ENCODE data around the gene HSPA4. TPM values are rescaled to one million over a fixed set of nuclear protein-coding genes. Genes with fewer than 3 reads are reported as not detected.
A peak's percentile ranks its signal among the peaks of the same experiment; 100 is the strongest.

HSPA4 gene
- total and polyA plus RNA-seq, 2 of the 13 experiments (the other 11 are each of a cell fraction or from before 2014, with no cell fraction given): 36.6 to 231 TPM

GRCh38 chr5:133051542-133052316 lies at the start of gene HSPA4 (continued):
- TF ChIP-seq ELK4 (CRISPR knock-in tag; IDR thresholded peaks at IDR 0.05; ENCODE audit: borderline replicate concordance): no peak
- TF ChIP-seq FOXA3 (CRISPR knock-in tag; IDR thresholded peaks at IDR 0.05): peak; percentile 65; the same call in 1 of the 2 replicates
- no peak for TF ChIP-seq CSRNP2 (CRISPR knock-in tag; conservative IDR thresholded peaks at IDR 0.05; ENCODE audit: low read depth)
- peak; percentile 50; the same call in 1 of the 2 replicates for TF ChIP-seq ZNF609 (CRISPR knock-in tag; IDR thresholded peaks at IDR 0.05; ENCODE audit: borderline replicate concordance)
- no peak for TF ChIP-seq ZNF672 (CRISPR knock-in tag; IDR thresholded peaks at IDR 0.05)
- 0 out of 2 replicates have a peak, but pooled peaks have one; percentile 37 for TF ChIP-seq REXO4 (CRISPR knock-in tag; IDR thresholded peaks at IDR 0.05; ENCODE audit: borderline replicate concordance)
- no peak for TF ChIP-seq ZNF773 (CRISPR knock-in tag; IDR thresholded peaks at IDR 0.05; ENCODE audit: borderline replicate concordance)
- peak; percentile 71 for TF ChIP-seq ZNF143 (CRISPR knock-in tag; IDR thresholded peaks at IDR 0.05)
- TF ChIP-seq TCF7L2 (IDR thresholded peaks at IDR 0.05; ENCODE audit: low read depth, low read length): no peak
- no peak for TF ChIP-seq NBN (conservative IDR thresholded peaks at IDR 0.05)
- peak; percentile 66 for TF ChIP-seq ATF2 (CRISPR knock-in tag; IDR thresholded peaks at IDR 0.05)
- TF ChIP-seq GPBP1L1 (CRISPR knock-in tag; IDR thresholded peaks at IDR 0.05): no peak
- TF ChIP-seq ZSCAN20 (CRISPR knock-in tag; IDR thresholded peaks at IDR 0.05; ENCODE audit: borderline replicate concordance): no peak
- 0 out of 2 replicates have a peak, but pooled peaks have one; percentile 50 for TF ChIP-seq GATAD2A (CRISPR knock-in tag; IDR thresholded peaks at IDR 0.05)
- TF ChIP-seq BCL6 (CRISPR knock-in tag; IDR thresholded peaks at IDR 0.05): peak; percentile 44
- TF ChIP-seq IRF1 (CRISPR knock-in tag; IDR thresholded peaks at IDR 0.05; ENCODE audit: low read depth): no peak
- peak; percentile 87 for TF ChIP-seq ZSCAN21 (CRISPR knock-in tag; IDR thresholded peaks at IDR 0.05; ENCODE audit: borderline replicate concordance)
- TF ChIP-seq ONECUT2 (CRISPR knock-in tag; IDR thresholded peaks at IDR 0.05): no peak
